ENCODE measurements around the gene KLK14. TPM values are rescaled to one million over a fixed set of nuclear protein-coding genes. Genes with fewer than 3 reads are reported as not detected.

The KLK14 gene
- total RNA-seq, 1 donor from 2014 or later: 1.9 TPM

GRCh38 chr19:51070334-51071094 lies 12.2 kb downstream of the KLK14 start:
- no peak for DNase-seq
- ATAC-seq (ENCODE audit: poor library complexity): no peak
- intact Hi-C loops (cut with DNase I): no loop called here

DNA sequence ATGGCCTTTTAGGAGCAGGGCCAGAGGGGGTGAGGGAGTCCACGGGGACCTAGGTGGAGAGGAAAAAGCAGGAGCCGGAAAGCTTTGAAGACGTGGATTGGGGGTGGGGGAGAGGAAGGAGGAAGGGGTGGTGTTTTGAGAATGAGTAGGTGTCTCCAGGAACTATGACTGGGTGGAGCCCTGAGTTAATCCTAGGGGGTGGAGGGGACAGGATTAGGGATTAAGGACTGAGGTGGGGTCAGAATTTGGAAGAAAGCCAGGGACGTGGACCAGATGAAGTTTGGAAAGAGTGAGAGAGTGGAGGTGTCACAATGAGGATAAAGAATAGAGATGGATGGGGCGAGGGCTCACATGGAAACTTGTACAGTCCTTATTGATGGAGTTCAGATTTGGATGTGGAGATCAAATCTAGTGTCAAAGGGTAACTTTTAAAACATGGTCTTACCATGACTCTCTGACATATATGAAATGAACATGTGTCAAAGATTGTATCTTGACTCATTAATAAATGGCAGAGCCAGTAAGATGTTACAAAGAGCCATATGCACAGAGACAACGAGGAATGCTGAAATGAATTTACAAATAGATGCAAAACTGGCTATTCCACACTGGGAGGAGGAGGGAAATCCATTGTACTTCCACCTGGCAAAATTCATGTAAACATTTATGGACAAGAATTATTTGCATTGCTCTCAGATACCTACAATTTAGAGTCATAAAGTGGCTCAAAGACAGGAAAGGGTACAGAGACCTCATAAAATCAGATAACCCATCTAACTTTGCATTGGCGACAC lies 16.1 kb downstream of the KLK14 start:
- ATAC-seq (ENCODE audit: poor library complexity): no peak
- intact Hi-C loops (cut with DNase I): no loop called here

GRCh38 chr19:51065221-51065960 lies 17.3 kb downstream of the KLK14 start:
- ATAC-seq (ENCODE audit: poor library complexity) (peak; percentile 22), DNase-seq (no peak)
- intact Hi-C loops (cut with DNase I): no loop called here

More for the DNA sequence above, 16.1 kb downstream of the KLK14 start:
- no peak for DNase-seq

GRCh38 chr19:51064534-51065220 lies 18.0 kb downstream of the KLK14 start, which contains the start of gene KLK13:
KLK13 (minus strand) TSS chr19:51065092; CDS start chr19:51065067, 25 bp downstream.
- ATAC-seq (ENCODE audit: poor library complexity) (peak; percentile 83), DNase-seq (peak; percentile 49)
- intact Hi-C loops (cut with DNase I): no loop called here

DNA sequence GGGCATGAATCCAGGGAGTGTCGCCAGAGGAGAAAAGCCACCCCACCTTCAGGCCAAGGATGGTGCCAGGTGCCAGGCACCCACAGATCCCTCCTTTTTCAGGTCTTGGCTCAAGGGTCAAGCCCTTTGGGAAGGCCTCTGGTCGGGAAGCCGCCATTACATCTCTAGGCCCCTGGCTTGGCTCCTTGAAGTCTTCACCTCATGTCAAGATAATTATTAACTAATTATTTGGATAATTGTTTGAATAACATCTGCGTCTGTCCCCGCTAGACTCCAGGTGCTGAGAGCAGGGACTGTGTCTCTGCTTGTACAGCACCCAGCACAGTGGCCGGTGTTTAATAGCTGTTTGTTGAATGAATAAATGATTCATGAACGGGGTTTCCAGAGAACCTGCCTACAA lies 19.0 kb downstream of the KLK14 start:
- DNase-seq: no peak
- no peak for ATAC-seq (ENCODE audit: poor library complexity)
- intact Hi-C loops (cut with DNase I): no loop called here

- intact Hi-C loops (cut with DNase I): no loop called here
- ATAC-seq (ENCODE audit: poor library complexity) (no peak), DNase-seq (no peak)
Observed at GRCh38 chr19:51060973-51061372, 21.7 kb downstream of the KLK14 start.

- DNase-seq: no peak
- no peak for ATAC-seq (ENCODE audit: poor library complexity)
- intact Hi-C loops (cut with DNase I): no loop called here
Observed at GRCh38 chr19:51060336-51060735, 22.4 kb downstream of the KLK14 start.

DNA sequence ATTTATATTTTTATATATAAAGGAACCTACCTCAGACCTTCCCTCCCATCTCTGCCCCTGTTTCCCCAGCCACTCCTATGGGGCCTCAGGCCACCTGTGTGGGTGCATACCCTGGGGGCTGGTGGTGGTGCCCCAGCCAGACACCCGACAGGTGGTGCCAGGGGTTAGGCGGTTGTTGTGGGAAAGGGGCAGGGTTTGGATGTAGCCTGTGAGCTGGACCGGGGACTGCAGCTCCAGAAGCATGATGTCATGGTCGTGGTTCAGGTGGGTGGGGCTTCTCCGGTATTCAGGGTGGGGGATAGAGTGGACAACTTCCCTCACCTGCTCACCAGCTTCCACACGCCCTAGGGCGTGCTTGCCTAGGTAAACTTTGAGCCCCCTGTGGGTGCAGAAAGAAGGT lies 23.0 kb downstream of the KLK14 start:
- DNase-seq: no peak
- ATAC-seq (ENCODE audit: poor library complexity): no peak
- intact Hi-C loops (cut with DNase I): no loop called here

DNA sequence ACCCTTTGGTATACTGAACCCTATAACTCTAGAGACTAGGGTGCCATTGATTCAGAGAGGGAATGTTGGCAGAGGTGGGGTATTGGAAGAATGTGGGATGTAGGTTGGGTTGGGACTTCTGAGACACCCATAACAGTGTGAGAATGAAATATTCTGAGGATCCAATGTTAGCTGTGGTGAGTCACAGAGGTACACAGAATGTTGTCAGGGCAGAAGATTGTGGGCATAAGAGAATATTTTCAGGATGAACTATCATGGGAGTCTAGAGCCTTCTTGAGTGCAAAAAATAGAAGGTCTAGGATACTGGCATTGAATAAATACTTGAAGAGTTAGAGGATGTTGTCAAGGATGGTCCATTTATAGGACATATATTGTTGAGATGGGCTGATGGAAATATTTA lies 26.8 kb downstream of the KLK14 start:
- intact Hi-C loops (cut with DNase I): no loop called here
- no peak for ATAC-seq (ENCODE audit: poor library complexity)

DNA sequence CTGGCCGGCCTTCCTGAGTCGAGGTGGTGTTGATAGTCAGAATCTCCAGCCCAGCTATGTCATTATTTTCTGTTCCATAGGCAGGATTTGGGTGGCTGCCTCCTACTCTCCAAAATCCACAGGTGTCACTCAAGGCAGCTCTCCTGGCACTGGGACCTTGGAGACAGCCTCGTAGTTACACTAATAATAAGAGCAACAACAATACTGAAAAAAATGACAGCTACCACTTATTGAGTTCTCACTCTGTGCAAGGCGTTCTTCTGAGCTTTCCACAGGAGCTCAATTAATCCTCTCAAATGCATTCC lies 35.7 kb downstream of the KLK14 start:
- intact Hi-C loops (cut with DNase I): no loop called here
- ATAC-seq (ENCODE audit: poor library complexity): no peak
- DNase-seq: no peak

More for the DNA sequence above, 26.8 kb downstream of the KLK14 start:
- DNase-seq: no peak

- ATAC-seq (ENCODE audit: poor library complexity): no peak
- intact Hi-C loops (cut with DNase I): no loop called here
- no peak for DNase-seq
Observed at GRCh38 chr19:51044327-51044726, 38.4 kb downstream of the KLK14 start.

DNA sequence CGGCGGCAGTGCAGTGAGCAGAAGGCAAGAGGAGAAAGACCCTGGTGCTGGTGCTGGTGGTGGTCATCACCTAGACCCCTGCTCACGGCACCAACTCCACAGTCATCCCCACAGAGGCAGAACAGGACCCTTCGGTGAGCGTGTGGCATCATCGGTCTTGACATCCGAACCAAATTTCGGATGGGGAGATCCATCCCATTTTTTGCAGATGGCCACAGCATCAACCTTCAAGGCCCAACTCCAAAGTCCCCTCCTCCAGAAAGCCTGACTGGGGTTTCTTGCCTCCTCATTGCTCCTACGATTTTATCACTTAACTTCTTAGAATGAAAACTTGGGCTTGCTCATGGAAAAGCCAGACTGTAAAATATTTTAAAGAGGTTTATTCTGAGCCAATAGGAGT lies 39.2 kb downstream of the KLK14 start:
- intact Hi-C loops (cut with DNase I): no loop called here

DNA sequence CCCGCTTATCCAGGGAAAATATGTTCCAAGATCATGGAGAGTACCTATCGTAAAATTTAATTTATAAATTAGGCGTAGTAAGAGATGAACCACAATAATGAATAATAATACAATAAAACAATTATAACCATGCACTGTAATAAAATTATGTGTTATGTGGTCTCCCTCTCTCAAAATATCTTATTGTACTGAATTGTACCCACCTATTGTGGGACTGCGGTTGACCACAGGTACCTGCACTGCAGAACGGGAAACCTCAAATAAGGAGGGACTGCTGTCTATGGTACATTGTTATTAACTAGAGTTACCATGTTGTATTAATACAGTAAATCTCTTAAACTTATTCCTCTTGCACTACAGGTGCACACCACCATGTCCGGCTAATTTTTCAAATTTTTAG lies 42.5 kb downstream of the KLK14 start:
- no peak for DNase-seq
- ATAC-seq (ENCODE audit: poor library complexity): no peak
- intact Hi-C loops (cut with DNase I): no loop called here

More for the DNA sequence above, 39.2 kb downstream of the KLK14 start:
- ATAC-seq (ENCODE audit: poor library complexity): no peak
- no peak for DNase-seq

- intact Hi-C loops (cut with DNase I): no loop called here
- no peak for DNase-seq
- ATAC-seq (ENCODE audit: poor library complexity): no peak
Observed at GRCh38 chr19:51036519-51036918, 46.2 kb downstream of the KLK14 start.

DNA sequence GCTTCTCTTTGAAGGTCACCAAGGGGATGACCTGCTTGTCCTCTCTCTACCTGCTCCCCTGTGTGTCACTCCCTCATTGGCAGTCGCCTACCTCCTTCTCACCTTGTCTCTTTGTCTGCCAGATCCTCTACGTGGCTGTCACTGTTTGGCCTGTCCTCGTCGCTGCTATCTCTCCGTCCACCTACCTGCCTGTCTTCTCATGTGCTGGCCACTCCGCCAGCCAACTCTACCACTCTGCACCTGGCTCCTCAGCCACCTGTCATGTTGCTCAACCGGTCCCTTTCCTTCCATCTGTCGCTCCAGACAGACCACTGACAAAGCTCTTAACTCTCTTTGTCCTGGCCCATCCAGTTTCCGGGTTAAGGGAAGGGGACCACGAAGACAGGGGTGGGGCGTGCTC lies 48.0 kb downstream of the KLK14 start, which contains the start of gene KLK12:
TSS of gene KLK12 (minus strand) at position 299 of the 400 bp plus-strand sequence. CDS start 381 bp downstream, outside the sequence.
- ATAC-seq (ENCODE audit: poor library complexity): no peak
- intact Hi-C loops (cut with DNase I): no loop called here
- DNase-seq: no peak

GRCh38 chr19:51031880-51032225 lies 50.8 kb downstream of the KLK14 start:
- ATAC-seq (ENCODE audit: poor library complexity) (no peak), DNase-seq (no peak)
- intact Hi-C loops (cut with DNase I): no loop called here

DNA sequence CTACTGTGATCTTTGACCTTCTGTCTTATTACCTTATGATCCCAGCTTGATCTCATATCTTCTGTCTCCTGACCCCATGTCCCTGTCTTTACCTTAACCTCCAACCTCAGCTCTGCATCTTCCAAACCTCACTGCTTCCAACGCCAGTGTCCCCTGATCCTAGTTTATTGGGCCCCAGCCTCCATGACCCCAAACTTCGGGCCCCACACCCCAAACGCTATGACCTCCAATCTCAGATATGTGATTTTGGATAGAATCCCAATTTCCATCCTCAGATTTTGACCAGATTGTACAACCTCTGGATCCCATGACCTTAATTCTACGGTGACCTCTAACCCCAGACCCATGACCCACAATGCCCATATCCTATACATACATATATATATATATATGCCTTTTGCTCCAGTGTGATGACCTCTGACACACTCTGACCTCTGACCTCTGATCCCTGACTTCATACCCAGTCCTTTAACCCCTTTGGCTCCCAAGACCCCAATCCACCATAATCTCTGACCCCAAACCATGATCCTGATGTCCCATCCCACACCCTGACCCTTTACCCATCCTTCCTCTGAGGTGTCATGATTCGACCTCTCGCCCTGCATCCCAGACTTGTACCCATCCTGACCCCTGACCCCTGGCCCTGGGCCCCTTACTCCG lies 51.3 kb downstream of the KLK14 start:
- no peak for ATAC-seq (ENCODE audit: poor library complexity)
- intact Hi-C loops (cut with DNase I): no loop called here
- DNase-seq: no peak

GRCh38 chr19:51030631-51031030 lies 52.1 kb downstream of the KLK14 start:
- no peak for ATAC-seq (ENCODE audit: poor library complexity)
- no peak for DNase-seq
- intact Hi-C loops (cut with DNase I): no loop called here
